Esophagus (tissue), 2 donors: Measurements from ENCODE around the gene GH2. TPM values are rescaled to one million over a fixed set of nuclear protein-coding genes. Genes with fewer than 3 reads are reported as not detected.

Source experiments
- H3K27ac ChIP-seq, 2 donors: one replicate each; pipeline ENCODE4 v1.5.1; 2013; ENCODE audit warnings: low read depth in 2 of 2, mild to moderate bottlenecking in 2 of 2, inconsistent platforms in 1 of 2, low read length in 1 of 2, moderate library complexity in 1 of 2
- H3K27me3 ChIP-seq, 2 donors: one replicate each; pipeline ENCODE4 v1.6.1; 2013; ENCODE audit warnings: low read length in 2 of 2, control low read depth in 1 of 2, mild to moderate bottlenecking in 1 of 2; ENCODE audit not compliant: insufficient read depth in 2 of 2, control insufficient read depth in 1 of 2
- H3K36me3 ChIP-seq, 2 donors: one replicate each; pipeline ENCODE4 v1.6.1; 2013; ENCODE audit warnings: low read length in 1 of 2; ENCODE audit not compliant: control insufficient read depth in 2 of 2, insufficient read depth in 2 of 2
- H3K4me1 ChIP-seq, 2 donors: one replicate each; pipeline ENCODE4 v1.6.1; 2013; ENCODE audit warnings: low read length in 1 of 2; ENCODE audit not compliant: control insufficient read depth in 2 of 2, insufficient read depth in 2 of 2
- H3K4me3 ChIP-seq, 2 donors: one replicate each; pipeline ENCODE4 v1.5.1; 2013; ENCODE audit warnings: low read length in 2 of 2, mild to moderate bottlenecking in 2 of 2, low read depth in 1 of 2, moderate library complexity in 1 of 2
- H3K9me3 ChIP-seq, 2 donors: one replicate each; pipeline ENCODE4 v1.6.1; 2013; ENCODE audit warnings: mild to moderate bottlenecking in 2 of 2, low read depth in 1 of 2, low read length in 1 of 2, moderate library complexity in 1 of 2; ENCODE audit not compliant: control insufficient read depth in 2 of 2, insufficient read depth in 1 of 2
- WGBS, 2 donors: extraction: QIAGEN DNeasy Blood & Tissue Kit; methylation state at CpG; one replicate each; pipeline ENCODE4 v1.1.7; 2013; 5-methylcytosine and 5-hydroxymethylcytosine counted together
- polyA plus RNA-seq, 2 donors: library from polyadenylated mRNA; stranded (reverse); fragments of 200-250 nt; gene quantifications; one replicate each; pipeline ENCODE4 v1.2.3, GENCODE V29; 2013
- donor health status: healthy with polysubstance abuse.
- donor health status: Bipolar disorder and iron deficiency.

Gene GH2
- polyA plus RNA-seq, 2 donors: not detected

DNA sequence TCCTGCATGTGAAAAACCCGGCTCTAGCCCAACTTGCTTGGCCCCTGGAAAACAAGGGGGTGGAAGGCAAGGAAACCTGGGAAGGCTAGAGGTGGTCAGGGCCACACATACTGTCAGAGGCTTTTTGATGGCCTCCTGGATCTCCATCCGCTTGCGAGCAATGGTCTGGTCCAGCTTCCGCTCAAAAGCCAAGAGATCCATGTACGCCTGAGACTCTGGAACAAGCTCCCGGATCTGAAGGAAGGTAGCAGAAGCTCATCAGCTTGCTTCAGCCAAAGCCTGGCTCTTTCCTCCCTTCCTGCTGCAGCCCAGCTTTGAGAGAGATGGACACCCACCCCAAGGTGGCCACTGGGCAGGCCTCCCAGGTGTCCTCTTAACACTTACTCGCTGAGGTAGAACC is 44.9 kb downstream of the GH2 start:
- no peaks in the 10 kb centered on the region for H3K27me3 ChIP-seq
- peaks cover 22 to 41% of the 10 kb centered on the region in 2 donors for H3K36me3 ChIP-seq
- H3K27ac ChIP-seq: peak overlapping the region in 1 of 2 donors; percentile 0
- H3K4me3 ChIP-seq: no peak overlapping the region
- H3K9me3 ChIP-seq: no peaks in the 10 kb centered on the region
- H3K4me1 ChIP-seq: peaks cover 22 to 23% of the 10 kb centered on the region in 2 donors
- WGBS, 2 donors: 96 to 97% methylated on average over 7 of the region's 7 CpGs

DNA sequence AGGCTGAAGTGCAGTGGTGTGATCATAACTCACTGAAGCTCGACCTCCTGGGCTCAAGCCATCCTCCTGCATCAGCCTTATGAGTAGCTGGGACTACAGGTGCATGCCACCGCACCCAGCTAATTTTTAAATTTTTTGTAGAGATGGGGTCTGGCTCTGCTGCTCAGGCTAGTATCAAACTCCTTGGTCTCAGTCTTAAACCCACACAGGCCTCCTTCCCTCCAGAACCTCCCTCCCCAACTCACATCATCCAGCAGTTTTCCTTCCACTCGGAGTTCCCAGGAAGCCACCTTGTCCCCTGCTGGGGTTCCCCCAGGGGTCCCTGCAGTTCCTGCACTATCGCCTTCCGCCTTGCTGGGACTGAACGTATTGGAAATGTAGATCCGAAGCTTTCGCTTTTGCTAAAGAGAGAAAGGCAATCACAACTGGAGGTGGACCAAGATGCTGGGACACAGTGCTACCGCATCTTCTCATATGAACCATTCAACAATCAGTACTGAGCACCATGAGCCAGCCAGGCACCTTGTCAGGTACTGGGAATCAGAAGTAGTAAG is 46.5 kb downstream of the GH2 start:
- Histone ChIP-seq H3K36me3 (peaks cover 34 to 56% of the 10 kb centered on the region in 2 donors), H3K27me3 (no peaks in the 10 kb centered on the region), H3K9me3 (no peaks in the 10 kb centered on the region), H3K4me3 (no peak overlapping the region), H3K27ac (peak overlapping the region in 1 of 2 donors; percentile 24), H3K4me1 (peaks cover 17 to 20% of the 10 kb centered on the region in 2 donors)
- 85 to 87% methylated on average over 9 of the region's 9 CpGs for WGBS, 2 donors

GRCh38 chr17:63834431-63835166 is 47.1 kb downstream of the GH2 start:
- peaks cover 38 to 63% of the 10 kb centered on the region in 2 donors for H3K36me3 ChIP-seq
- H3K4me3 ChIP-seq: no peak overlapping the region
- no peaks in the 10 kb centered on the region for H3K27me3 ChIP-seq
- peaks cover 17 to 20% of the 10 kb centered on the region in 2 donors for H3K4me1 ChIP-seq
- no peaks in the 10 kb centered on the region for H3K9me3 ChIP-seq
- WGBS, 2 donors: 33 to 39% methylated on average over 13 of the region's 13 CpGs
- peak overlapping the region; percentile 22 to 36 for H3K27ac ChIP-seq

- H3K9me3 ChIP-seq: no peaks in the 10 kb centered on the region
- WGBS, 2 donors: 88 to 90% methylated on average over 15 of the region's 15 CpGs
- no peaks in the 10 kb centered on the region for H3K27me3 ChIP-seq
- H3K36me3 ChIP-seq: peaks cover 40 to 68% of the 10 kb centered on the region in 2 donors
- H3K27ac ChIP-seq: peak overlapping the region in 1 of 2 donors; percentile 6
- no peak overlapping the region for H3K4me3 ChIP-seq
- H3K4me1 ChIP-seq: peaks cover 16 to 17% of the 10 kb centered on the region in 2 donors
Observed at GRCh38 chr17:63833741-63834373, 47.9 kb downstream of the GH2 start.

- Histone ChIP-seq H3K36me3 (peaks cover 40 to 68% of the 10 kb centered on the region in 2 donors), H3K4me1 (peaks cover 10 to 11% of the 10 kb centered on the region in 2 donors)
Observed at GRCh38 chr17:63833026-63833740, 48.6 kb downstream of the GH2 start.

DNA sequence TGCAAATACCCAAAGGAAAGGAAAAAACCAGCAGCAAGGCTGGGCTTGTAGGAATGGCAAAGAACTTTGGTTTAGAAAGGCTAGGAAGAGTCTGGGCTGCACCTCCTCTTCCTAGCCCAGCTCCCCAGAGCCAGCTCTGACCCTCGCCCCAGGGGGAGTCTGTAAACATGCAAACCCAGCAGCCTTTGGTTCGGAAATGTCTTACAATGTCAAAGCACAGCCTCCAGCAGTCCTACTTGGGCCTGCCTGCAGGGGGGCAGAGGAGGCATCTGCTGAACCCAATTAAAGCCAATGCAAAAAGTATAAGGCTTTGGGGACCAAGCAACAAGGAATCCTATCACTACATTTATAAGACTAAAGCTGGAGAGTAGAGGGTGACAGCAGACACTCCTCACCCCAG is 49.3 kb downstream of the GH2 start:
- H3K36me3 ChIP-seq: peaks cover 40 to 67% of the 10 kb centered on the region in 2 donors
- 63 to 70% methylated on average over 2 of the region's 2 CpGs for WGBS, 2 donors
- peaks cover 3 to 4% of the 10 kb centered on the region in 2 donors for H3K4me1 ChIP-seq

More at GRCh38 chr17:63833026-63833740, 48.6 kb downstream of the GH2 start:
- Histone ChIP-seq H3K27ac (no peak overlapping the region), H3K27me3 (no peaks in the 10 kb centered on the region), H3K9me3 (no peaks in the 10 kb centered on the region), H3K4me3 (no peak overlapping the region)
- 78 to 85% methylated on average over 14 of the region's 14 CpGs for WGBS, 2 donors

GRCh38 chr17:63832014-63832413 is 49.7 kb downstream of the GH2 start:
- 78 to 81% methylated on average over 5 of the region's 5 CpGs for WGBS, 2 donors
- H3K4me1 ChIP-seq: no peaks in the 10 kb centered on the region
- H3K36me3 ChIP-seq: peaks cover 40 to 63% of the 10 kb centered on the region in 2 donors
- no peaks in the 10 kb centered on the region for H3K9me3 ChIP-seq
- H3K4me3 ChIP-seq: no peak overlapping the region
- no peaks in the 10 kb centered on the region for H3K27me3 ChIP-seq
- H3K27ac ChIP-seq: no peak overlapping the region

More for the DNA sequence above, 49.3 kb downstream of the GH2 start:
- Histone ChIP-seq H3K27me3 (no peaks in the 10 kb centered on the region), H3K27ac (no peak overlapping the region), H3K4me3 (no peak overlapping the region), H3K9me3 (no peaks in the 10 kb centered on the region)

GRCh38 chr17:63831505-63831904 is 50.2 kb downstream of the GH2 start:
- Histone ChIP-seq H3K9me3 (no peaks in the 10 kb centered on the region), H3K4me3 (no peak overlapping the region), H3K36me3 (peaks cover 40 to 59% of the 10 kb centered on the region in 2 donors), H3K27me3 (no peaks in the 10 kb centered on the region), H3K4me1 (no peaks in the 10 kb centered on the region), H3K27ac (no peak overlapping the region)
- WGBS, 2 donors: 61 to 62% methylated on average over 8 of the region's 8 CpGs

DNA sequence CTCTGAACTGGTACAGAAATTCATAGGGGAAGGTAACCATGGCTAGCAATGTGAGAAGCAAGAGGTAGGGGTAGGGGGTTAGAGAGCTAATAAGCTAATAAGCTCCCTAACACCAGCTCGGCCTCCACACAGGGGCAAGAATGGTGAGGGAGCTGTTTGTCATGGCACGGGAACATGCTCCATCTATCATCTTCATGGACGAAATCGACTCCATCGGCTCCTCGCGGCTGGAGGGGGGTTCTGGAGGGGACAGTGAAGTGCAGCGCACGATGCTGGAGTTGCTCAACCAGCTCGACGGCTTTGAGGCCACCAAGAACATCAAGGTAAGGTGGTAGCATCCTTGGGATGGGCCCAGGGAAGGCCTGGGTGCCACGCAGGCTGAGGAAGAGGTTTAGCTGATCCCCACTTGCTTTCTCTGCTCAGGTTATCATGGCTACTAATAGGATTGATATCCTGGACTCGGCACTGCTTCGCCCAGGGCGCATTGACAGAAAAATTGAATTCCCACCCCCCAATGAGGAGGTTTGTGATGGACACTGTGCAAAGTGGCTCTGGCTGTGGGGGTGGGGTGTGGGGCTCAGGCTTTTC is 50.7 kb downstream of the GH2 start:
- Histone ChIP-seq H3K36me3 (peaks cover 40 to 59% of the 10 kb centered on the region in 2 donors), H3K4me3 (no peak overlapping the region), H3K27me3 (no peaks in the 10 kb centered on the region), H3K4me1 (peaks cover 0 to 3% of the 10 kb centered on the region in 2 donors), H3K27ac (no peak overlapping the region), H3K9me3 (no peaks in the 10 kb centered on the region)
- 68 to 81% methylated on average over 15 of the region's 15 CpGs for WGBS, 2 donors
